ENCODE data around the gene LAMA1. TPM values are rescaled to one million over a fixed set of nuclear protein-coding genes. Genes with fewer than 3 reads are reported as not detected.

The LAMA1 gene
- total RNA-seq, 1 experiment from 2014 or later, result 0.39 TPM

DNA sequence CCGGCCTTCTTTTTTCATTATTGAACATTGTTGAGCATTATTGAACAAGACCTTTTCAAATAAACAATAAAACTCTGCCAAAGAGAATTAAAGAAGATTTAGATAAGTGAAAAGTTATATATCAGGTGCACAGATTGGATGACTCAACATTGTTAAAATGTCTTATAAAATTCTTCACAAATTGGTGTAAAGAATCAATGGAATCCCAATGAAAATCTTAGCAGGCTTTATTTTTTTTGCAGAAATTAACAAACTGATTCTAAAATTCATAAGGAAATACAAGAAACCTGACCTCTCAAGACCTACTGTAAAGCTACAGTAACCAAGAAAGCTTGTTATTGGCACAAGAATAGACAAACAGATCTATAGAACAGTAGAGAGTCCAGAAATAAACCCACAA, 70.3 kb downstream of the LAMA1 start:
- no peak for DNase-seq (ENCODE audit: low read depth)

DNA sequence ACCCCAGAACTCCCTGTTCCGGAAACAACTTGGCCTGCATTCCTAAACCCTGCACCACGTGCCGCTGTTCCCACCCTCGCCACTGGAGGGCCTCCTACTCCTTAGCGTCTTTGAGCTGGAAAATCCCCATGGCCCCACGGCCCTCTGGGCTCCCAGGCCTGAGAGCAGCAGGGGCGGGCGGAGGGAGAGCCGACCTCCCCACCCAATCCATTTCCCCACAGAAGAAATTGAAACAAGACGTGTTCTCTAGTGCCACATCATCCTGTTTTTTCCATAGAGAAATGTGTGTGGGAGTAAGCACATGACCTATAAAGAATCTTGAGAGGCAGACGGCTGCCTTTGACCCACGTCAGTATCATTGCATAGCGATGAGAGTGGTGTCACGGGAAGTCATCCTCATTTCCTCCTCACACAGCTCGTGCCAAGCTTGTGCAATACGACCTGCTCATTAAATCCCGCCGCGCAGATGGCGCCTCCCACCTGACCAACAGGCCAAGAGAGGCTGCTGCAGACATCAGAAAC, 79.2 kb downstream of the LAMA1 start:
- DNase-seq (ENCODE audit: low read depth), result peak; percentile 87

DNA sequence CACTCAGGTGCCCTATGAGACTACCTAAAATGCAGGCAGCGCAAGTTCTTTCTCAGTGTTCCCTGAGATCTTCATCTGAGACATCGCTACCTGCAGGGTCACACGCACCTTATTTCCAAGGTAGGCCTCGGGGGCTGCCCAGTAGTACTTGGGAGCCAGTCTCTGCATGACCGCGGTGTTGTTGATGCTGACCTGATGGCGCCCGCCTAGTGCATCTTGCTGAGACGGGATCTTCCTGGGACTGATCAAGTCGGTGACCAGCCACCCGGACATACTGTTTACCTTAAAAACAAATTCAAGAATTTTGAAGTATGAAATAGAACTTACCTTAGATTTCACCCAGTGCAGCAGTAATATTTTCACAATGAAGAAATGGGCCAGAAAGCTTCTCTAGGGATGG, 80.1 kb downstream of the LAMA1 start:
- DNase-seq (ENCODE audit: low read depth), result no peak

DNA sequence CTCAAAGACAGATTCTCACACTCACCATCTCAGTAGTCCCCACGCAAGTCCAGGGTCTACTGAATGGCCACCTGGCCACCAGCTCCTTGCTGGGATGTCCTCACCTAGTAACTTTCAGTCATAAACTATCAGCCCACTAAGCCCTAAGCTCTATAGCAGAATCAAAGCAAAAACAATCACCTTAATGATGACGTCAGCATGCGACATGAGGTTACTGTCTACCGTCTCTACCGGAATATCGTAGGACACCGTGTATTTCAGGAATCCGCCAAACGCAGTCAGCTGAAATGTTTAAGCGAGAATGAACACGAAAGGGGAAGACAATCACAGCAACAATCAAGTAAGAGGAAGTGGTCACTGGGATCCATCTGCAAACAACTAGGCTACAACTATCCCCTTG, 81.8 kb downstream of the LAMA1 start:
- DNase-seq (ENCODE audit: low read depth), result no peak

DNA sequence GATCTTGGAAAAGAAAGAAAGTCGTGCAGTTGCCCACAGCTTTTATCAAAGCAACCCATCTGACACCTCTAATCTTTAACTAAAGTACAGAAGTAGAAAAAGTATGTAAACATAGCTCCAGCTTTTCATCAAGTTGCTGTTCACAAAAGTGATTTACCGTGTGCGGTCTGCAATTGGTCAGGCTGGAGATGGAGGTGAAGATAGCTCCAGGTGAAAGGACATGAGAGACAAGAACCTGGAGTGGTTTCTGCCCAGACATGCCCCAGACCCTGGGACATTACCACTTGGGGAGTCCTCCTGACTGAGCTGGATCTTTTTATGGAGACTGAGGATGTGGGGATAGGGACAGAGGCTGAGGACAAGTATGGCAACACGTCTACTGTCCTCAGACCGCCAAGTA, 82.7 kb downstream of the LAMA1 start:
- no peak for DNase-seq (ENCODE audit: low read depth)

DNA sequence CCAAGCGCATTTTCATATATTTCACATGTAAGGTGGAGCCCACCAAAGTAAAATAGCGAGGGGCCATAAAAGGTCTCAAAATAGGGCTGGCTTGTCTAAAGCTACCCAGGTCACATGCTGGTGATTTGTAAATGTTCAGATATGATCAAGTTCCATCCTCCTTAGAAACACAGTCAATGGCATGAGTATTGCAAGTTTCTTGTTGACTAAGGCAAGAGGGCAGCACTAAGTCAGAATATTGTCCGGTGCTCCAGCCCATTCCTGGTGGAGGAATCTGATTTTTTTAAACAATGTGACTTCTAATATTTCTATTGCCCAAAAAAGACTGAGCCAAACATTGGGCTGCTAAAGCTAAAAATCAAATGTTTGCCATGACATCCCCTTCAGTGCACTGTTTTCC, 85.1 kb downstream of the LAMA1 start:
- no peak for DNase-seq (ENCODE audit: low read depth)

DNA sequence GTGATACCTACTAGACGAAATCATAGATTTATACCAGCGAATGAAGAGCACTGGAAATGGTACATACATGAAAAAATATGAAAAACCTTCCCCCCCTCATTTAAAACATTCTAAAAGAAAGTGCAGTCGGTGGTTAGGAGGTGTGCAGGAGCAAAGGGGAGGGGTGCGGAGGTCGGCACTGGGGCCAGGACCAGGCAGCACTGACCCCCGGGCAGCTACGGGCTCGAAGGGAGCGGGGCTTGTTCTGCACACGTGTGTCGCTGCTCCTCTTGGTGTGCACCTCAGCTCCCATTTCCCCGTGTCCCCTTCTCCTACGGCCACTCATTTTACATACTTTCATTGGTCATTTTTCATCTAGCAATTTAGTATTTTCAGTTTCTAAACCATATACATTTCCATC, 89.0 kb downstream of the LAMA1 start:
- no peak for DNase-seq (ENCODE audit: low read depth)

DNA sequence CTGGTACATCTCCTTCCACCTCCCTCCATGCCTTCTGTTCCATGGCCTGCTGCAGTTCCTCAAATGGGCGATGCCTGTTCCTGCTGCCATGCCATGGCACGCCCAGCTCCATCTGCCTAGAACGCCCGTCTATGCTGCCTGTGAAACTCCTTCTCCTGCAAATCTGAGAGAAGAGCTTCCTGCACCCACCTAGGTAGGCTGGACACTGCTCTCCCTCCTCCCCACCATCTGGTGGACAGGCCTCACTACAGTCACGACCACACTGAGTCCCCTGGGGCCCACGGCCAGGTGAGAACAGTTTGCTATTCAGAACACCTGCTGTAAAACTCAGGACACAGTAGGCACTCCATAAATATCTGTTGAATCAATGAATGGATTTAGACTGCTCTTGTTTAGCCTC, 92.4 kb downstream of the LAMA1 start:
- DNase-seq (ENCODE audit: low read depth), result no peak

DNA sequence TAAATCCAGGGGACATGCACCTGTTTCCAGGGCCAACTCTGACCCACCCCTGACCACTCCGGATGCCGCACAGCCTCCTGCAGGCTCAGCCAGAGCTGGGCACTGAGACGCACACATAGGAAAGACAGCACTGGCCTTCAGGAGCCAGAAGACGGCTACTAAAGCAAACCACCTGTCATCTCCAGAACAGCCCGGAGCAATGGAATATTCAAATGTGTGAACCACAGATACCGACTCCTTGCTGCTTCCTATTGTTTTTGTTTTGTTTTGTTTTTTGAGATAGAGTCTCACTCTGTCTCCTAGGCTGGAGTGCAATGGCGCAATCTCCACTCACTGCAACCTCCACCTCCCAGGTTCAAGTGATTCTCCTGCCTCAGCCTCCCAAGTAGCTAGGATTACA, 94.0 kb downstream of the LAMA1 start:
- no peak for DNase-seq (ENCODE audit: low read depth)

DNA sequence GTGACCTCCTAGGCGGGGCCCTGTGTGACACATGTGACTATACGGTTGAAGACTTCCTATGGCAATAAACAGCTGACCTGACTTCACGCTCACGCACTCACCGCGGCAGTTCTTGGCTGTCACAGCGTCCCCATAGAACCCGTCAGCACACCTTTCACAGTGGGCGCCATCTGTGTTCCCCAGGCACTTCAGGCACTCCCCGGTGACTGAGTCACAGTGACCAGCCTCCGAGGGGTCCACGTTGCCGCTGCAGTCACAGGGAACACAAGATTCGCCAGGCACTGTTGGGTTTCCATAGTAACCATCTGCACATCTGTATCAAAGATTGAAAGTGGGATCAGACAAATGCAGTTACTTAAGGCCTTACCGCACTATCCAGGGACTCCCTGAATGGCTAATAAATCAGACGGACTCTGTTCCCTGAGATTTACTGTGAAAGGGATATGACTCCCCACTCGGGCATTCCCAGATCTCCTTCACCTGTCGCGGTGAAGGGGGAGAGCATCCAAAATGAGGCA, 94.5 kb downstream of the LAMA1 start:
- no peak for DNase-seq (ENCODE audit: low read depth)

DNA sequence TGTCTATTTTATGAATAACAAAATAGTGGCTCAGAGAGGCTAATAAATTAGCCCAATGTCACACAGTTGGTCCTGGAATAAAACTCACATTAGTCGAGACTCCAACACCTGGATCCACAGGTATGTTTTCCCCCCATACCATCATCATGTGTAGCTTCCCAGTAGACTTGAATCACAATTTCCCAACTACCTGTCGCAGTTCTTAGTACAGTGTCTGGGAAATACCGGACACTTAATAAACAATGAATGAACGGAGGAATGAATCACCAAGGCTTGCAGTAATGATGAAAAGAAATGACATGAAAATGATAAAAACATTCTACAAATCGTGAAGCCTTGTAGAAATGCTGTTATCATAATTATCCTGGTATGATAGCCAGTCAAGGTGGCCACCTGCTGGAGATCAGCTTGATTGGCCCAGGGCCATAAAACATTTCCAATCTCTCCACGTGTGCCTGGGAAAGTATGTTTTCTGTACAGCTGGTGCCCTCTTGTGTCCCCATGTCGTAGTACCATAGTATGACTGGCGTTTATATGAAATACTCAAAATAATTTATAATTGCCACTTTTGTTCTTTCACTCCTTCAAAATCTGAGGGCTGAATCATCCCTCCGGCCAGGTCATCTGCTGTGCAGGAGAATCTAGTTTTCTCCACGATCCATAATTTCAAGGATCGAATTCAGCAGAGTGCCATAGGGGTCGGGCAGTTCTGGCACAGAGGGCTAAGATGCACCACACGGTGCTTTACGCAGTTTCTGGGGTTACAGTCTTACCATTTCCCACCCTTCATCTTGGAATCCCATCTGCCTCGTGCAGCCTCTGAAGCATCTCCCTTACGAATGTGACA, 95.4 kb downstream of the LAMA1 start:
- DNase-seq (ENCODE audit: low read depth), result peak; percentile 73

DNA sequence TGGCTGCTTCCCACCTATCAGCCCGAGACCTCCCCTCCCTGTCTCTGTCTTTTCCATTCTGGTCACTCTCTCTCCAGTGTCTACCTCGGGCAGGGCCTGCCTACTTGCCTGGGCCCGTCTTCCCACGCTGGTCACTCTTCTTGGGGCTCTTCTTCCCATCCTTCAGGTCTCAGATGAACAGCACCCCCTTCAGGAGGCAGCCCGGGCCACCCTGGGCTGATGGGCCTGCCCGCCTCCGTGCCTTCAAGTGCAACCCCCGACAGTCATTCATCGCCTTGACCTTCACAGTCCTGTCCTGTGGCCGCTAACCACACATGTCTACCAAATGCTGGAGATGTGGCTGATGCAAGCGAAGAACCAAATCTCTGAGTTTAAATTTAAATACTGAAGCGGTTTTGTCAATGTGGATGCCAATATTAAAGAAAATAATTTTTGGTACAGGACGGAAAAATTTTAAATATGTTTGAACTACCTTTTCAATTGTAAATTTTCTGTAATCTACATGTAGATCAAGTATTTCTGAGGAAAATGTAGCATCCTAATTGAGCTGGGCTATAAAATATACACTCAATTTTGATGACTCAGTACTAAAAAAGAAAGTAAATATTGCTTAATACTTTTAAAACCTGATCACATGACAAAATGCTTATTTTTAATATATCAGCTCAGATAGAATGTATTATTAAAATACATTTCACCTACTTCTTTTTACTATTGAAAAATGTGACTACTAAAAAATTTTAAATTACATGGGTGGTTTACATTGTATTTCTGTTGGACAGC, 96.4 kb downstream of the LAMA1 start:
- no peak for DNase-seq (ENCODE audit: low read depth)

DNA sequence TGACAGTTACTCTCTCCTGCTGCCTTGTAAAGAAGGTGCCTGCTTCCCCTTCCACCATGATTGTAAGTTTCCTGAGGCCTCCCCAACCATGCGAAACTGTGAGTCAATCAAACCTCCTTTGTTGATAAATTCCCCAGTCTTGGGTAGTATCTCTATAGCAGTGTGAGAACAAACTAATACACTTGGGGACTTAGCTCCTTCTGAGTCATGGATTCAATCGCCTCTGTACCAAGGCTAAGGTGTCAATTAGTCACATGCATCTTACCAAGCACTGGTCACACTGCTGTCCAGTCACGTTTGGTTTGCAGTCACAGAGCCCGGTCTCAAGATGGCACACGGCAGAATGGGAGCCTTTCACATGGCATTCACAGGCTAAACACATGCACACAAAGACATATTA, 100.6 kb downstream of the LAMA1 start:
- peak; percentile 59 for DNase-seq (ENCODE audit: low read depth)

DNA sequence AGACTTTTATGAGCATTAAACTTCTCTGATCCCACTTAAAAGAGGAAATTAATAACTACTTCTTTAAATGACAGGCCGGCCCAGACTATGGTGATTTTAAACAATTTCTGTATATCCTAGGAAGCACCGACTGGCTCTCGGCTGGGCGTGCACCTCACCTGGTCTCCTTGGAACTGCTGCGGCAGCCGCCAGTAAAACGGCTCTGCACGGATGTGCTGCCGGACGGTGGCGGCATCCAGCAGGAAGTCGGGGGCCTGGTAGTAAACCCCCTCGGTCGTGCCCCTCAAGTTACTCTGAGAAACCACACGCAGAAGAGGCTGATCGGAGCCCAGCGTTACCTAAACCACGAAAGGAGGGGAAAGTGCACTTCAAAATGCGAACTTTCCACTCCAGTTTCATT, 106.5 kb downstream of the LAMA1 start:
- DNase-seq (ENCODE audit: low read depth), result no peak

DNA sequence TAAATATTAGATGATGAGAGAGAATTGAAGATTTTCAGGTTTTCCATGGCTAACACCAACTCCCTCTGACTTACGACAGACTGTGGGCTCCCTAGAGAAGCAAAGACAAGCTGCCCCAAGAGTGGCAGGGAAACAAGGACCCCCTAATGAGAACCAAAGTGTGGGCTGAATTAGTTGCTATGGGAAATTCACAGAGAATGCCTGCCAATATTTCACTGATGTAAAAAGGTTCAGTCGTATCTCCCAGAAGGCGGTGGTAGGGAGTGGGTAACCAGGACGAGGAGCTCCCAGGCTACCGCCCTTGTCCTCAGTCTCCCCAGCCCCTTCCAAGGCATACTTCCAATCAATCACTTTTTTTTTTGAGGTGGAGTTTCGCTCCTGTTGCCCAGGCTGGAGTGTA, 113.6 kb downstream of the LAMA1 start:
- no peak for DNase-seq (ENCODE audit: low read depth)

DNA sequence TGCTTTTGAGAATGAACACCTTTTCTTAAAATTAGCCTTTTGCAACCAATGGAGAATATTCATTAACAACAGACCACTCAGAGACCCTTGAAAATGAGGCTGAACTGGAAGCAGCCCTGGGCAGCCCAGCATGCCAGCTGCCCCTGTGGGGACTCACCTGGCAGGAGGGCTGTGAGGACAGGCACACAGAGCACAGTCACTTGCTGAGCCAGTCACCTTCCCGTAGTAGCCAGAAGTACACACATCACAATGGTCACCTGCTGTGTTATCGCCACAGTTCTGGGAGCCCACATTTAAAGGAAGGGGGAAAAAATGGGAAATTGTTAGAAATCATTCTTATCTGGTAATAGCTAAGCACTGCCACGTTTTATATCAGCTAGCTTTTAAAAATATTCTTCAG, 115.5 kb downstream of the LAMA1 start:
- no peak for DNase-seq (ENCODE audit: low read depth)

DNA sequence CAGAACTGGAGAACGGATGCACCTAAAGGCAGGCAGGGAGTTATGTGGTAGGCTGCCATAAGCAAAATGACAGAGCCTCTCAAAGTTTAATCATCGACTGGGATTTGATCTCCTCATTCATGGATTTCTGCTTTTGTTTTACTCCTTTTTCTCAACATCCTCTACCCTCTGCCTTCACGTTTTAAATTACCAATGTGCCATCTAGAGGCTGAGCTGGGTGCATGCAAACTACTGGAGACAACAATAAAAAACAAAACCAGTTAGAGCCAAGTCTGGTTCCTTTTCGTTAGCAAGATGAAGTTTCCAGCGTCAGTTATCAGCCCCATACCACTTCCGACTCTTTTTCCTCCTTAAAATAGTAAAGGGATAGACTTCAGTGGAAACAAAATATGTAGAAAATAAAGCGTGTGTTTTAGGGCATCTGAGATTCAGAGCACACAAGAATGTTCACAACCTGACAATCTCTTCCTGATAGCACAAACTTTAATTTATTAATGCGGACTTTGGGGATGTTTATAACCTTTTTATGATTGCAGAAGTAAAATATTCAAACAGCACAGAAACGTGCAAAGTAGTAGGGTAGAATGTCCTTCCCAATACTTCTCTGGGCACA, 117.0 kb downstream of the LAMA1 start:
- DNase-seq (ENCODE audit: low read depth), result peak; percentile 55

DNA sequence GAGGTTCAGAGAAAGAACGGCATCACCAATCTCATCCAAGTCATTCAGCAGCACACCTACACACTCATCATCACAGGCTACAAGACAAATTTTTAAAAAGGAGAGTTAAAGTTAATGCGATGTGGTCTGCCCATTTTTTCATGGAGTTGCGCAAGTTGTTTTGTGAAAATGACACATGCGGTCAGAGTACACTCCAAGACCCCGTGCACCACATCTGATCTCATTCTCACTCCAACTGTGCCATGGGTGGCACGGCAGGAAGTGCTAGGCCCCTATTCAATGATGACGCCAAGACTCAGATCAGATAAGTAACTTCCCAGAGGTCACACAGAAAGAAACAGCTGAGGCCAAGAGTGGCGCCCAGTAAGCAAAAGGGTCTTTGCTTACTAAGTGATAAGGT, 119.8 kb downstream of the LAMA1 start:
- DNase-seq (ENCODE audit: low read depth), result peak; percentile 87

DNA sequence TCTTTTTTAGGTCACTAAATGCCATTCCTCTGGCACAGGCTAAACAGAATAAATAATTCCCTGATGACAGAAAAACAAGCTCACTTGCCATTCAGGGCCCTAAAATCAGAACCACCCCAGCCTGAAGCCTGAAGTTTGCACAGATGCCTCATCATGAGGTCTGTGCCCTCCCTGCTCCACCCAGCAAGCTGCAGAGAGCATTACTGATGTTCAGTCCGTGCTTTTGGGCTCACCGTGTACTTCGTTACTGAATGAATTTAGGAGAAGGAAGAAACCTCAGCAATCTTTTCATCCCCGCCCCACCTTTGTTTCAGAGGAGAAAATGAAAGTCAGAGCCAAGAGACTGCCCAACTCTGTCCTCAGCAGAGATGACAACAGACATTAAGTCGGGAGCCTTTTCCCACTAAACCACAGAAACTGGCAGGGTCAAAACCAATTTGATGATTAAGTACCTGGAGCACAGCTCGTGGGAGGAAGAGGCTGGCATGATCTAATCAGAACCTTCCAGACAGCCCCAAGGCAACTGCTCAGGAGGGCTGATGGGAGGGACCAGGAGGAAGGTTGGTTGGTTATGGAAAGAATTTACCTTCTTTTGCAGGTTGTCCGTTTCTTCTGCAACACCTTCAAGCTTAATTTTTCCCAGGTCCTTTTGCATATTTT, 122.7 kb downstream of the LAMA1 start:
- peak; percentile 92 for DNase-seq (ENCODE audit: low read depth)

DNA sequence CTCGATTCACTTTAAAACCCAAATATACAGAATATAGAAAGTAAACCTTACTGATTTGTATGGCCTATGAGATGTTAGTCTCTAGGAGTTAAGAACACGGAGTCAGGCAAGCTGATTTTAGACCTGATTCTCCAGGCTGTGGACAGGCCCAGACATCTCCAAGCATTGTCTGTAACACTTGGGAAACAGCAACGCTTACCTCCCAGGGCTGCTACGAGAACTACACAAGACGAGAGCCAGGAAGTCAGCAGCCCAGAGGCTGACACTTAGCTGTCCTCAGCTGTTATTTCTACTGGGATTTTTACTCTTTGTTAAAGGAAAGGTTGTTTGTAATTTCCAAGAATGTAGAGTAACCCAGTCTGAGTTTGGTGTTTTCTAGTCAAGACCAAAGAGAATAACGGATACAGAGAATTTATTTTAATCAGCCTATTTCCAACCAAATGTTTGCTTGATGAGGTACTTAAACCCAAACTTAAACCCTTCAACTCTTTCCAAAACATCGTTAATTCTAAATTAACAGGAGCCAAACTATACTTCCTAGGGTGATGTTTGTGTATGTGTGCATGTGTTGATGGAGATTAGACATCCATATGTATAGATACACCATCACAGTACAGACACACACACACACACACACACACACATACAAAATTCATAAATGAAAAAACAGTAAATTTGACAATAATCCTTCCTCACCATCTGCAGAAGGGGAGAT, 123.4 kb downstream of the LAMA1 start:
- DNase-seq (ENCODE audit: low read depth), result peak; percentile 54

DNA sequence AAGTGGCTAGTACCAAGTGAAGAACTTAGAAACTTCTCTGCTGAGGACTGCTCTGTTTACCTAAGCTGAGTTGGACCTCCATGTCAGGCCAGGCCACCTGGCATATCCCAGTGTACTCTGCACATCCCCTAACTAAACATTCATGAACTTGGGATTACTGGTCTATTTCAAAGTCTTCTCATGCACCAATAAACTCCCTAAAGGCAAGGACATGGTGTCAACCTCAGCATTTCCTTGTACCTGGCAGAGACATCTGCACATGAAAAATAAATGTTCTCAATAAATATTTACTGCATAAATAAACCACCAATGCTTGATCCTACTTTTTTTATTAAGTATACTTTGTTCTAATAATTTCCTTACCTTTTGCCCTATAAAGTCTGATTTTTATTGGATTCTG, 124.8 kb downstream of the LAMA1 start:
- no peak for DNase-seq (ENCODE audit: low read depth)
